Measurements from ENCODE around the gene MEGF6.

MEGF6 gene

GRCh38 chr1:3645666-3646355, 34.5 kb upstream of the MEGF6 start:
- DNase-seq = no peak

- DNase-seq = no peak
These were observed 33.9 kb upstream of the MEGF6 start for GRCh38 chr1:3645247-3645646.

GRCh38 chr1:3644273-3644672, 33.0 kb upstream of the MEGF6 start:
- no peak for DNase-seq

DNA sequence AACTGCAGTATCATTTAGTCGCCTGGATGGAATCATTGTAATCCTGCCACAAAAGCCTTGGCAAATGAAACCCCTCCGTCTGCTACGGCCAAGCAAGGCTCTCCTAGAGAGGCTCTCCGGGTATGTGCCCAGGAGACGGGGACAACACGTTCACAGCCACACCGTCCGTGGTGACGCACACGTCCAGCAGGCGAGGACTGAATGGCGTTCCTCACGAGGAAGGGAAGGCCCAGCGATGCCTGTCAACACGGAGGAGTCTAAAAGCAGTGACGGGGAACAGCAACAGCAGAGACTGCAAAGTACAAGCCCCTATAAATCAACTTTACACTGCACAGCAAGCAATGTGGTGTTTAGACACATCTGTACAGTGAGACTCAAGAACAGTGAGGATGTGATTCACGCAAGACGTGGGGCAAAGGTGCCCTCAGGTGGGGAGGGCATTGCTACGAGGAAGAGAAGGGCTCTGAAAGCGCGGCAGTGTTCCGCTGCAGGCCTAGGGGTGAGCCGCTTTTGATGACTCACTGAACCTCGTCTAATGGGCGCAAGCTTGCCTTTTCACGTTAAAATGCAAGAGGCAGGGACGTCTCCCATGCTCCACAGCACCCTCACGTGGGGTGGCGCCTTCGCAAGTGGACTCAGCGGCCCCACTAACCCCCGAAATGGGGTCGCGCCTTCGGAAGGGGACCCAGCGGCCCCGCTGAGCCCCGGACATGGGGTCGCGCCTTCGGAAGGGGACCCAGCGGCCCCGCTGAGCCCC, 31.8 kb upstream of the MEGF6 start:
- DNase-seq = no peak

DNA sequence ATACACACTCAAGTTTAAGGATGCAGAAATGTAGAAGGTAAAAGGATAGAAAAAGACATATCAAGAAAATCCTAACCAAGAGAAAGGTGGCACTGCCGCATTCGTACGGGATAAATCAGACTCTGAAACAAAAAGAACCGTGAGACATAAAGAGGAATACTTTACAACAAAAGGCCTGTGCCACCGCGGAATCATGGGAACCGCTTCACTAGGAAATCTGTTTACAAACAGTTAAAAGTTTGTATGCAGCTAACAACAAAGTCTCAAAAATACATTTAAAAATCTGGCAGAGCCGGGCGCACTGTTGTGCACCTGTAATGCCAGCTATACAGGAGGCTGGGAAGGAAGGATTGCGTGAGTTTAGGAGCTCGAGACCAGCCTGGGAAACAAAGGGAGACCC, 30.5 kb upstream of the MEGF6 start:
- DNase-seq = no peak

GRCh38 chr1:3641046-3641760, 29.9 kb upstream of the MEGF6 start:
- no peak for DNase-seq

DNA sequence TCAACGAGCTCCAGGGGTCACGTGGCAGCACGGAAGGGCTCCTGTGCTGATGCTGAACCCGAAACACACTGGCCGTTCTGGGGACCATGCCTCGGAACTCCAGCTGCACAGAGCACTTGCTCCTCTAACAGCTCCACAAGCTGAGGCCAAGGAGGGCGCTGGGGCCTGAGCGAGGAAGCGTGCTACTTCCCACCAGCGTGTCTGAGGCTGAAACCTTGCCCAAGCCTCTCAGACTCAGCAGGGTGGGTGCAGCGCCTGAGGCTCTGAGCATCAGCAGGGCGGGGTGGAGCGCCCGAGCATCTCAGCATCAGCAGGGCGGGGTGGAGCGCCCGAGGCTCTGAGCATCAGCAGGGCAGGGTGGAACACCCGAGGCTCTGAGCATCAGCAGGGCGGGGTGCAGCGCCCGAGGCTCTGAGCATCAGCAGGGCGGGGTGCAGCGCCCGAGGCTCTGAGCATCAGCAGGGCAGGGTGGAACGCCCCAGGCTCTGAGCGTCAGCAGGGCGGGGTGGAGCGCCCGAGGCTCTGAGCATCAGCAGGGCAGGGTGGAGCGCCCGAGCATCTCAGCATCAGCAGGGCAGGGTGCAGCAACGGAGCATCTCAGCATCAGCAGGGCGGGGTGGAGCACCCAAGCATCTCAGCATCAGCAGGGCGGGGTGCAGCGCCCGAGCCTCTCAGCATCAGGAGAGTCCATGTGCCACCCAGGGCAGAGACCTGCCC, 29.0 kb upstream of the MEGF6 start:
- DNase-seq = no peak

GRCh38 chr1:3639397-3639911, 28.1 kb upstream of the MEGF6 start:
- no peak for DNase-seq

GRCh38 chr1:3638676-3639075, 27.4 kb upstream of the MEGF6 start:
- DNase-seq = no peak

DNA sequence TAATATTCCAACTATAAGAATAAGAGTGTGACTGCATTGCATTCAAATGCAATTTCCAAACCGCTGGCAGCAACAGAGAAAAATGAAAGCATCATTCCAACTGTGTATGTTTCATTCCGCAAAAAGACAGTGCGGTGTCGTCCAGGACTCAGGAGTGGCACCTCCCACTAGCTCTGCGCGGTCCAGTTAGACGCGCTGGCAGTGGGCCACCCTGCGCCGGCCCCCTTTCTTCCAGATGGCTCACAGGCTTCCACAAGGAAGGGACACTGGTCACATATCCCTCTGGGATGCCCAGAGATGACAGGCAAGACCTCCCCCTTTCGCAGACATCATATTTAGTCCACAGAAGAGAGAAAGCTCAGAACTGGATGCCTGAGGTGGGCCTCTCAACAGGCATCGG, 26.7 kb upstream of the MEGF6 start:
- DNase-seq = no peak

- DNase-seq = no peak
These were observed 25.2 kb upstream of the MEGF6 start for GRCh38 chr1:3636531-3636930.

- DNase-seq = no peak
These were observed 24.8 kb upstream of the MEGF6 start for GRCh38 chr1:3636080-3636479.

DNA sequence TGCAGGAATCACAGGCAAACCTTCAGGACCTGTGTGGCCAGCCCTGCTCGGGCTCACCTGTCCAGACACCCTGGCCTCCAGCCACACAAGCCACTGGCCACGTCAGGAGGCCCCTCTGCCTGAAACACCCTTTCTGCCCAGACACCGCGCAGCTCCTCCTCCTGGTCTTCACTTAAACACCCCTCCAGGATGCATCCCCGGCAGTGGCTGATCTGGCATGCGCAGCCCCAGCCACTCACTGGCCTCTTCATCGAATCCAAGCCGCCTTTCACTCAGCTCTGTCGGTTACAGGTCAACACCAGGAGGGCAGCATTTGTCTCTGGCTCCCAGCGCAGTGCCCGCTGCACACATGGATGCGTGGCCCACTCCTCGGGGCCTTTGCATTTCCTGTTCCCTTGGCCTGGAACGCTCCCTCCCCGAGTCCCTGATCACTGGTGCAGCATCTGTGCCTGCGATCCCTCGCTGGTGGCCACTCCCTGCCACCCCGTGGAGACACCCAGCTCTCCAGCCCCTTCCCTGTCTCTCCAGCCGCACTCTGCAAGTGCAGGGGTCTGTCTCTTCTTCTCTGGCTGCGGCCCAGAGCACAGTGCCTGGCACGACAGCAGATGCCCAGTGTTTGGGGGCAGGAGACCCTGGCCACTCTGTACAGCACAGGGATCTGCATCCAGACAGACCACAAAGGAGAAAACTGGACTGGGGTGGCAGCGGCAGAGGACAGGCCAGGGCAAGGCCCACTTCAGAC, 22.9 kb upstream of the MEGF6 start:
- DNase-seq = no peak

GRCh38 chr1:3633344-3634058, 22.2 kb upstream of the MEGF6 start:
- DNase-seq = no peak

- DNase-seq = no peak
These were observed 21.5 kb upstream of the MEGF6 start for GRCh38 chr1:3632716-3633343.

DNA sequence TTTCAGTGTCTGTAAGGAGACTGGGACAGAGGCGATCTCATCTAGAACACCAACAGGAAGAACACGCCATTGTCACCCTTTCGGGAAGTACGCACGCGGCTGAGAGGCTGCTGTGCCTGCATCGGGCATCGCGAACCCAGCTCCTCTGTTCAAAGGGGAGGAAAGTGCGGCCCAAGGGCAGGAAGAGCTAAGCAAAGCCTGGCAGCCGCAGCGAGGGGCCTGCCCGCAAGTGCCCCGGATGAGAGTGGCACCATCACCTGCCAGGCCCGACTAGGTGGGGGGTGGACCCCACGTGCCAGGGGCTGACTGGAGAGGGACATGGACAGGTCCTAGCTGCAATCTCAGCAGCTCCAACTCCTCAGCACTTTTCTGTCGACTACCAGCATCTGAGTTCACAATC, 21.0 kb upstream of the MEGF6 start:
- no peak for DNase-seq

- DNase-seq = no peak
These were observed 20.3 kb upstream of the MEGF6 start for GRCh38 chr1:3631320-3632260.

DNA sequence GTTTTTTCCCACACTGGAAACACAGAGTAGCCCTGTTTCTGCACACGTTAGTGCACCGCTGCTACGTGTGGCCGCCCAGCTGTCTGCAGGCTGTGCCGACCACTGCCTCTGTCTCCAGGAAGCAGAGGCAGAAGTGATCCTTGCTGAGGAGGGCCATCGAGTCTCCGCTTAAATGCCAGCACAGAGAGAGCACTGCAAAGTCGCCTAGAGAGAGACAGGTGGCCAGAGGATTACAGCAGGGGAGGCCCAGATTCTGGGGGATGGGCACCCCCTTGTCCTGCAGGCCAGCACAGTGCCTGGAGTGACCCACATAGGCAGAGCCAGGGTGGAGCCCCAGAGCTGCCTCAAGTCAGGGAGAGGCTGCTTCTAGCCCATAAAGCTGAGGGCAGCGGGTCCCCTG, 19.6 kb upstream of the MEGF6 start:
- no peak for DNase-seq

DNA sequence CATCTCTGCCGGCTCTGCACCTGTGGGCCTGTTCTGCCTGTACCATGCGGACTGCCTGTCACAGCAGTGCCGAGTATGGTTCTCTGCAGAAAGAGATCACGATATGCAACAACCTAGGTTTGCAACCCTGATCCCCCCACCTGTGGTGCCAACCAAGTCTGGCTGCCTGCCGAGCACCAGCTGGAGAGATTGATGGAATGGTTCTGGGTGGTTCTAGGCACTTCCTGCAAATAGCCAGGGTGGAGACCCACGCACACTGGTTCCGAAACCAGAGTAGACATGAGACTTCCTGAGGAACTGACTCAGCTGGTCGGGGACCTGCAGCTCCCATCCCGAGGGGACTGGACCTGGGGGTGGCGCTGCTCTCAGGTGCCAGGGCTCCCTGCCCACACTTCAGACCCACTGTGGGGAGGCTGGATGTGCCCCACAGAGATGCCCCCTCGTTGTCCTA, 18.9 kb upstream of the MEGF6 start:
- DNase-seq = no peak

Data from CD4-positive, alpha-beta T cell treated with Interferon alpha-2 for 1 hour (primary cell).